HEK293 (cell line): ENCODE data around the gene MAN2B1.

Source experiments
- CTCF ChIA-PET: fragments of 350-600 bp; formaldehyde crosslinking; extraction: SDS; loops from one replicate; lab custom pipeline; 2021; ENCODE audit warnings: antibody characterized with exemption; lab: Yijun Ruan, JAX
- POLR2A ChIA-PET: fragments of 300-600 bp; formaldehyde crosslinking; extraction: SDS; loops from one replicate; lab custom pipeline; 2020; ENCODE audit warnings: antibody characterized with exemption, inconsistent platforms; lab: Yijun Ruan, JAX
- H3K27ac ChIP-seq: fragments of 200-500 bp; sonication (Bioruptor generic); 2 replicates; pipeline ENCODE4 v1.5.1; 2014; ENCODE audit warnings: low read depth, low read length, control low read depth, inconsistent platforms; ENCODE audit errors: extremely low read depth
- H3K36me3 ChIP-seq, 2 experiments: fragments of 200-500 bp in 1 of 2; sonication (Bioruptor generic) in 1 of 2; 1 replicate in 1 of 2; 2 replicates in 1 of 2; pipeline ENCODE4 v1.5.1; 2014 to 2017; ENCODE audit warnings: inconsistent platforms in 2 of 2, low read length in 2 of 2; ENCODE audit not compliant: control insufficient read depth in 2 of 2, insufficient read depth in 1 of 2
- H3K4me1 ChIP-seq: fragments of 200-500 bp; sonication (Bioruptor generic); 2 replicates; pipeline ENCODE4 v1.5.1; 2014; ENCODE audit warnings: mild to moderate bottlenecking, low read length, inconsistent platforms; ENCODE audit not compliant: control insufficient read depth, insufficient read depth
- H3K4me3 ChIP-seq: 2 replicates; pipeline ENCODE4 v1.5.1; 2011; ENCODE audit warnings: low read depth, mild to moderate bottlenecking, control low read depth, low read length, moderate library complexity
- H3K9me3 ChIP-seq: fragments of 200-500 bp; sonication (Bioruptor generic); 2 replicates; pipeline ENCODE4 v1.5.1; 2014; ENCODE audit warnings: low read depth, low read length, inconsistent platforms; ENCODE audit not compliant: control insufficient read depth, insufficient read depth
- BCL11A ChIP-seq: fragments of 450-650 bp; formaldehyde crosslinking; IDR thresholded peaks from 2 replicates; pipeline ENCODE4 v1.5.1; 2016; ENCODE audit warnings: low read depth, missing biosample characterization, missing genetic modification characterization
- GLI2 ChIP-seq: fragments of 450-650 bp; formaldehyde crosslinking; IDR thresholded peaks from 2 replicates; pipeline ENCODE4; 2017; ENCODE audit warnings: missing biosample characterization, missing genetic modification characterization, low read depth, borderline replicate concordance
- KLF16 ChIP-seq: fragments of 450-650 bp; formaldehyde crosslinking; IDR thresholded peaks from 2 replicates; pipeline ENCODE4 v1.5.1; 2017; ENCODE audit warnings: missing biosample characterization, missing genetic modification characterization
- KLF8 ChIP-seq: fragments of 450-650 bp; formaldehyde crosslinking; IDR thresholded peaks from 2 replicates; pipeline ENCODE4 v1.5.1; 2016; ENCODE audit warnings: missing biosample characterization, missing genetic modification characterization
- MZF1 ChIP-seq: fragments of 450-650 bp; formaldehyde crosslinking; IDR thresholded peaks from 2 replicates; pipeline ENCODE4 v1.5.1; 2017; ENCODE audit warnings: missing biosample characterization, missing genetic modification characterization, borderline replicate concordance
- RBAK ChIP-seq: fragments of 450-650 bp; formaldehyde crosslinking; IDR thresholded peaks from 2 replicates; pipeline ENCODE4 v1.5.1; 2016; ENCODE audit warnings: missing biosample characterization, missing genetic modification characterization
- SCRT1 ChIP-seq: fragments of 450-650 bp; formaldehyde crosslinking; IDR thresholded peaks from 2 replicates; pipeline ENCODE4 v1.5.1; 2016; ENCODE audit warnings: missing biosample characterization, missing genetic modification characterization, borderline replicate concordance
- SP7 ChIP-seq: fragments of 450-650 bp; formaldehyde crosslinking; IDR thresholded peaks from 2 replicates; pipeline ENCODE4 v1.5.1; 2016; ENCODE audit warnings: missing biosample characterization, missing genetic modification characterization
- TCF7L2 ChIP-seq: IDR thresholded peaks from 2 replicates; pipeline ENCODE4 v1.6.1; 2011; ENCODE audit warnings: low read depth, mild to moderate bottlenecking, inconsistent platforms, low read length, moderate library complexity, borderline replicate concordance
- ZBTB10 ChIP-seq: fragments of 450-650 bp; formaldehyde crosslinking; IDR thresholded peaks from 2 replicates; pipeline ENCODE4 v1.5.1; 2016; ENCODE audit warnings: missing biosample characterization, missing genetic modification characterization
- ZBTB8A ChIP-seq: fragments of 450-650 bp; formaldehyde crosslinking; IDR thresholded peaks from 2 replicates; pipeline ENCODE4 v1.5.1; 2016; ENCODE audit warnings: missing biosample characterization, missing genetic modification characterization
- ZIC2 ChIP-seq: fragments of 450-650 bp; formaldehyde crosslinking; IDR thresholded peaks from 2 replicates; pipeline ENCODE4 v1.5.1; 2016; ENCODE audit warnings: missing biosample characterization, missing genetic modification characterization
- ZNF133 ChIP-seq: fragments of 450-650 bp; formaldehyde crosslinking; IDR thresholded peaks from 2 replicates; pipeline ENCODE4 v1.5.1; 2016; ENCODE audit warnings: missing biosample characterization, missing genetic modification characterization
- ZNF155 ChIP-seq: fragments of 450-650 bp; formaldehyde crosslinking; IDR thresholded peaks from 2 replicates; pipeline ENCODE4 v1.5.1; 2016; ENCODE audit warnings: missing biosample characterization, missing genetic modification characterization
- ZNF157 ChIP-seq: fragments of 450-650 bp; formaldehyde crosslinking; IDR thresholded peaks from 2 replicates; pipeline ENCODE4 v1.5.1; 2016; ENCODE audit warnings: missing biosample characterization, missing genetic modification characterization
- ZNF169 ChIP-seq: fragments of 450-650 bp; formaldehyde crosslinking; IDR thresholded peaks from 2 replicates; pipeline ENCODE4 v1.5.1; 2016; ENCODE audit warnings: missing biosample characterization, missing genetic modification characterization
- ZNF202 ChIP-seq: fragments of 450-650 bp; formaldehyde crosslinking; IDR thresholded peaks from 2 replicates; pipeline ENCODE4 v1.5.1; 2016; ENCODE audit warnings: missing biosample characterization, missing genetic modification characterization, borderline replicate concordance
- ZNF324 ChIP-seq: fragments of 450-650 bp; formaldehyde crosslinking; IDR thresholded peaks from 2 replicates; pipeline ENCODE4 v1.5.1; 2016; ENCODE audit warnings: missing biosample characterization, missing genetic modification characterization
- ZNF561 ChIP-seq: fragments of 450-650 bp; IDR thresholded peaks from 2 replicates; pipeline ENCODE4 v1.5.1; 2018; ENCODE audit warnings: missing biosample characterization, missing genetic modification characterization, borderline replicate concordance
- ZNF629 ChIP-seq: fragments of 450-650 bp; formaldehyde crosslinking; IDR thresholded peaks from 2 replicates; pipeline ENCODE4 v1.5.1; 2017; ENCODE audit warnings: missing biosample characterization, missing genetic modification characterization
- ZNF76 ChIP-seq: fragments of 450-650 bp; formaldehyde crosslinking; IDR thresholded peaks from 2 replicates; pipeline ENCODE4; 2016; ENCODE audit warnings: low read depth, missing biosample characterization, missing genetic modification characterization, borderline replicate concordance
- ZNF792 ChIP-seq: fragments of 450-650 bp; formaldehyde crosslinking; IDR thresholded peaks from 2 replicates; pipeline ENCODE4 v1.5.1; 2016; ENCODE audit warnings: missing biosample characterization, missing genetic modification characterization
- ZNF830 ChIP-seq: fragments of 450-650 bp; IDR thresholded peaks from 2 replicates; pipeline ENCODE4 v1.5.0; 2018; ENCODE audit warnings: missing biosample characterization, missing genetic modification characterization, low read depth, mild to moderate bottlenecking, moderate library complexity
- ZNF837 ChIP-seq: fragments of 450-650 bp; formaldehyde crosslinking; IDR thresholded peaks from 2 replicates; pipeline ENCODE4 v1.5.1; 2016; ENCODE audit warnings: missing biosample characterization, missing genetic modification characterization
- ZSCAN16 ChIP-seq: fragments of 450-650 bp; formaldehyde crosslinking; IDR thresholded peaks from 2 replicates; pipeline ENCODE4 v1.5.1; 2016; ENCODE audit warnings: missing biosample characterization, missing genetic modification characterization
- ZSCAN30 ChIP-seq: fragments of 450-650 bp; IDR thresholded peaks from 2 replicates; pipeline ENCODE4 v1.5.1; 2018; ENCODE audit warnings: missing biosample characterization, mild to moderate bottlenecking, missing genetic modification characterization, moderate library complexity

MAN2B1 gene

GRCh38 chr19:12638611-12639182 is 27.8 kb downstream of the MAN2B1 start:
- no peak overlapping the region for H3K27ac ChIP-seq
- ChIA-PET CTCF (no interaction called here), POLR2A (interaction anchor here (0.7 kb wide), 1 partner anchor 79 kb away, joined by 6 read pairs; no protein-coding TSS in a partner anchor)
- no peak overlapping the region for H3K4me3 ChIP-seq
- H3K4me1 ChIP-seq = no peaks in the 10 kb centered on the region
- H3K9me3 ChIP-seq = no peaks in the 10 kb centered on the region
- H3K36me3 ChIP-seq = no peaks in the 10 kb centered on the region
- TF ChIP-seq ZSCAN30 (tag by site-specific recombination) (no peak), ZNF324 (tag by site-specific recombination) (no peak), ZBTB8A (tag by site-specific recombination) (no peak), ZNF202 (no peak), ZNF76 (no peak), ZBTB10 (tag by site-specific recombination) (no peak)
- TF ChIP-seq, all 188 proteins: peak for 0

- H3K4me1 ChIP-seq = no peaks in the 10 kb centered on the region
- no peak overlapping the region for H3K4me3 ChIP-seq
- ChIA-PET POLR2A (no interaction called here), CTCF (no interaction called here)
- no peaks in the 10 kb centered on the region for H3K9me3 ChIP-seq
- no peak overlapping the region for H3K27ac ChIP-seq
- H3K36me3 ChIP-seq = no peaks in the 10 kb centered on the region; a peak in 1 of 3 replicates
- TF ChIP-seq ZIC2 (tag by site-specific recombination) (no peak), BCL11A (no peak), ZNF837 (no peak), GLI2 (tag by site-specific recombination) (no peak), SP7 (tag by site-specific recombination) (no peak), KLF8 (tag by site-specific recombination) (no peak), MZF1 (tag by site-specific recombination) (no peak), ZNF155 (tag by site-specific recombination) (no peak)
- TF ChIP-seq, all 188 proteins: peak for 0
Measured at GRCh38 chr19:12636631-12637030, 29.9 kb downstream of the MAN2B1 start.

GRCh38 chr19:12629215-12629614 is 37.3 kb downstream of the MAN2B1 start:
- ChIA-PET POLR2A (interaction anchor here (0.6 kb wide), 1 partner anchor 124 kb away, joined by 3 read pairs; no protein-coding TSS in a partner anchor), CTCF (interaction anchor here (0.9 kb wide), 1 partner anchor 11 kb away, joined by 5 read pairs; no protein-coding TSS in a partner anchor)
- no peaks in the 10 kb centered on the region for H3K4me1 ChIP-seq
- no peaks in the 10 kb centered on the region for H3K9me3 ChIP-seq
- H3K4me3 ChIP-seq = no peak overlapping the region
- H3K36me3 ChIP-seq = peaks cover 28 to 66% of the 10 kb centered on the region in 2 experiments; a peak in 2 of 3 replicates
- no peak for TF ChIP-seq KLF16 (tag by site-specific recombination)
- TF ChIP-seq RBAK (tag by site-specific recombination) = no peak
- TF ChIP-seq ZNF830 (tag by site-specific recombination) = no peak
- TF ChIP-seq ZSCAN16 (tag by site-specific recombination) = no peak
- TF ChIP-seq SCRT1 (tag by site-specific recombination) = no peak
- TF ChIP-seq ZNF157 (tag by site-specific recombination) = no peak
- TF ChIP-seq TCF7L2 = no peak
- TF ChIP-seq ZNF629 (tag by site-specific recombination) = no peak
- no peak for TF ChIP-seq ZNF561
- TF ChIP-seq ZNF133 (tag by site-specific recombination) = no peak
- TF ChIP-seq ZNF792 (tag by site-specific recombination) = no peak
- TF ChIP-seq ZNF169 (tag by site-specific recombination) = no peak
- TF ChIP-seq, all 188 proteins: peak for 0
- no peak overlapping the region for H3K27ac ChIP-seq
